OCI-LY3 (cell line): Measurements from ENCODE around the gene SHH.

Experiments used
- H2AFZ ChIP-seq: fragments of 200-600, 300-600 bp; shearing (Covaris generic); 2 replicates; pipeline ENCODE4 v1.6.0; 2014; ENCODE audit warnings: antibody characterized with exemption, low read depth, low read length
- H3K27ac ChIP-seq: fragments of 200-600, 300-600 bp; sonication (generic); 2 replicates; pipeline ENCODE4 v1.5.1; 2014; ENCODE audit warnings: mild to moderate bottlenecking, low read length, moderate library complexity, mixed read lengths
- H3K27me3 ChIP-seq: fragments of 200-600, 300-600 bp; sonication (generic); 2 replicates; pipeline ENCODE4 v1.6.1; 2014; ENCODE audit warnings: low read depth, low read length, mixed read lengths
- H3K36me3 ChIP-seq: fragments of 200-600, 300-600 bp; sonication (generic); replicated peaks from 2 replicates; pipeline ENCODE3; 2014; ENCODE audit warnings: low read depth, low read length, mixed read lengths
- H3K4me1 ChIP-seq: fragments of 300-600, 200-600 bp; sonication (generic); 2 replicates; pipeline ENCODE4 v1.6.1; 2014; ENCODE audit warnings: low read length, mixed read lengths
- H3K4me2 ChIP-seq: fragments of 200-600, 300-600 bp; sonication (generic); 2 replicates; pipeline ENCODE4 v1.6.1; 2014; ENCODE audit warnings: low read length, mixed read lengths
- H3K4me3 ChIP-seq: fragments of 300-600, 200-600 bp; sonication (generic); 2 replicates; pipeline ENCODE4 v1.5.1; 2014; ENCODE audit warnings: antibody characterized with exemption, mild to moderate bottlenecking, low read length, moderate library complexity
- H3K79me2 ChIP-seq: fragments of 300-600, 200-600 bp; shearing (Covaris generic); 2 replicates; pipeline ENCODE4 v1.6.1; 2014; ENCODE audit warnings: mild to moderate bottlenecking, low read length, mixed read lengths
- H3K9ac ChIP-seq: fragments of 300-600, 200-600 bp; shearing (Covaris generic); 2 replicates; pipeline ENCODE4 v1.6.0; 2014; ENCODE audit warnings: mild to moderate bottlenecking, low read length, moderate library complexity
- H3K9me3 ChIP-seq: fragments of 200-600, 300-600 bp; shearing (Covaris generic); 2 replicates; pipeline ENCODE4 v1.6.1; 2014; ENCODE audit warnings: low read length, mixed read lengths; ENCODE audit not compliant: insufficient read depth
- H4K20me1 ChIP-seq: fragments of 200-600, 300-600 bp; sonication (generic); 2 replicates; pipeline ENCODE4 v1.6.1; 2016; ENCODE audit warnings: low read length, mixed read lengths; ENCODE audit not compliant: insufficient read depth
- CTCF ChIP-seq: fragments of 200-600, 300-600 bp; sonication (generic); IDR thresholded peaks from 2 replicates; pipeline ENCODE4 v1.5.1; 2014; ENCODE audit warnings: antibody characterized with exemption, low read length, low read depth
- EZH2phosphoT487 ChIP-seq: fragments of 200-600 bp; shearing (Covaris generic); IDR thresholded peaks from 2 replicates; pipeline ENCODE4 v1.6.1; 2018; ENCODE audit warnings: antibody characterized with exemption, mixed run types, low read depth

The SHH gene

GRCh38 chr7:155762036-155762435 is 50.2 kb downstream of the SHH start:
- Histone ChIP-seq H2AFZ (no peak overlapping the region), H3K4me2 (no peak overlapping the region), H3K4me3 (no peak overlapping the region), H3K79me2 (peaks cover 48% of the 10 kb centered on the region), H4K20me1 (peaks cover 80% of the 10 kb centered on the region), H3K9me3 (no peaks in the 10 kb centered on the region; the same call in 1 of the 2 replicates), H3K4me1 (peaks cover 2% of the 10 kb centered on the region), H3K27ac (no peak overlapping the region), H3K36me3 (peaks cover 70% of the 10 kb centered on the region), H3K27me3 (no peaks in the 10 kb centered on the region), H3K9ac (no peak overlapping the region)
- TF ChIP-seq EZH2phosphoT487 (no peak), CTCF (no peak)

GRCh38 chr7:155761162-155761561 is 51.1 kb downstream of the SHH start:
- no peak overlapping the region for H2AFZ ChIP-seq
- TF ChIP-seq EZH2phosphoT487 (no peak), CTCF (no peak)
- no peak overlapping the region for H3K27ac ChIP-seq
- no peaks in the 10 kb centered on the region; the same call in 1 of the 2 replicates for H3K9me3 ChIP-seq
- H3K79me2 ChIP-seq = peaks cover 55% of the 10 kb centered on the region
- H3K27me3 ChIP-seq = no peaks in the 10 kb centered on the region
- H3K4me1 ChIP-seq = peaks cover 9% of the 10 kb centered on the region
- no peak overlapping the region for H3K4me2 ChIP-seq
- H3K9ac ChIP-seq = no peak overlapping the region
- peaks cover 64% of the 10 kb centered on the region for H3K36me3 ChIP-seq
- H4K20me1 ChIP-seq = peaks cover 86% of the 10 kb centered on the region
- H3K4me3 ChIP-seq = no peak overlapping the region

GRCh38 chr7:155759740-155760430 is 52.4 kb downstream of the SHH start:
- TF ChIP-seq EZH2phosphoT487 = no peak
- no peak for TF ChIP-seq CTCF
- Histone ChIP-seq H3K79me2 (peaks cover 62% of the 10 kb centered on the region), H3K4me2 (no peak overlapping the region), H3K4me3 (no peak overlapping the region), H3K36me3 (peaks cover 56% of the 10 kb centered on the region), H3K9ac (no peak overlapping the region), H3K27me3 (no peaks in the 10 kb centered on the region), H3K27ac (no peak overlapping the region), H3K9me3 (no peaks in the 10 kb centered on the region; the same call in 1 of the 2 replicates), H2AFZ (no peak overlapping the region), H3K4me1 (peaks cover 22% of the 10 kb centered on the region), H4K20me1 (peaks cover 93% of the 10 kb centered on the region)

- Histone ChIP-seq H3K9me3 (no peaks in the 10 kb centered on the region), H3K27me3 (no peaks in the 10 kb centered on the region), H3K4me1 (peaks cover 38% of the 10 kb centered on the region), H2AFZ (no peak overlapping the region), H3K4me2 (no peak overlapping the region), H3K79me2 (peaks cover 78% of the 10 kb centered on the region), H3K9ac (no peak overlapping the region), H3K36me3 (peaks cover 41% of the 10 kb centered on the region), H3K27ac (no peak overlapping the region), H4K20me1 (peaks cover 94% of the 10 kb centered on the region), H3K4me3 (no peak overlapping the region)
- TF ChIP-seq EZH2phosphoT487 (no peak), CTCF (no peak)
Measured at GRCh38 chr7:155758348-155758747, 53.9 kb downstream of the SHH start.
